Vagina (tissue), 2 donors: ENCODE results near the gene KLHL3.

Experiments used
- CTCF ChIP-seq, 3 experiments: fragments of 450-650 bp in 2 of 3; fragments of 200-600 bp in 1 of 3; sonication (generic) in 1 of 3; IDR thresholded peaks; one replicate each; pipeline ENCODE4 v1.5.1; 2017 to 2019; ENCODE audit warnings: antibody characterized with exemption in 3 of 3, mild to moderate bottlenecking in 2 of 3, moderate library complexity in 2 of 3
- POLR2A ChIP-seq, 2 donors: fragments of 450-650 bp; IDR thresholded peaks; one replicate each; pipeline ENCODE4 v1.6.1; 2017; ENCODE audit warnings: antibody characterized with exemption in 2 of 2, mild to moderate bottlenecking in 2 of 2, moderate library complexity in 2 of 2
- POLR2AphosphoS5 ChIP-seq, 2 donors: sonication (generic); formaldehyde crosslinking; IDR thresholded peaks; one replicate each; pipeline ENCODE4 v1.9.0; 2017; ENCODE audit warnings: antibody characterized with exemption in 2 of 2, mild to moderate bottlenecking in 2 of 2, low read depth in 1 of 2; ENCODE audit not compliant: insufficient read depth in 1 of 2

GRCh38 chr5:137710086-137710485, 25.8 kb downstream of the KLHL3 start:
- no peak for TF ChIP-seq CTCF (IDR thresholded peaks at IDR 0.05)
- TF ChIP-seq POLR2A (IDR thresholded peaks at IDR 0.05), result no peak
- no peak for TF ChIP-seq POLR2AphosphoS5 (IDR thresholded peaks at IDR 0.05; ENCODE audit: insufficient read depth in 1 of 2, low read depth in 1 of 2)
